ENCODE results near the gene COL4A2.

GRCh38 chr13:110394371-110394841 is 87.3 kb downstream of the COL4A2 start:
- TF ChIP-seq, protein P1, sequence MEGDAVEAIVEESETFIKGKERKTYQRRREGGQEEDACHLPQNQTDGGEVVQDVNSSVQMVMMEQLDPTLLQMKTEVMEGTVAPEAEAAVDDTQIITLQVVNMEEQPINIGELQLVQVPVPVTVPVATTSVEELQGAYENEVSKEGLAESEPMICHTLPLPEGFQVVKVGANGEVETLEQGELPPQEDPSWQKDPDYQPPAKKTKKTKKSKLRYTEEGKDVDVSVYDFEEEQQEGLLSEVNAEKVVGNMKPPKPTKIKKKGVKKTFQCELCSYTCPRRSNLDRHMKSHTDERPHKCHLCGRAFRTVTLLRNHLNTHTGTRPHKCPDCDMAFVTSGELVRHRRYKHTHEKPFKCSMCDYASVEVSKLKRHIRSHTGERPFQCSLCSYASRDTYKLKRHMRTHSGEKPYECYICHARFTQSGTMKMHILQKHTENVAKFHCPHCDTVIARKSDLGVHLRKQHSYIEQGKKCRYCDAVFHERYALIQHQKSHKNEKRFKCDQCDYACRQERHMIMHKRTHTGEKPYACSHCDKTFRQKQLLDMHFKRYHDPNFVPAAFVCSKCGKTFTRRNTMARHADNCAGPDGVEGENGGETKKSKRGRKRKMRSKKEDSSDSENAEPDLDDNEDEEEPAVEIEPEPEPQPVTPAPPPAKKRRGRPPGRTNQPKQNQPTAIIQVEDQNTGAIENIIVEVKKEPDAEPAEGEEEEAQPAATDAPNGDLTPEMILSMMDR (IDR thresholded peaks at IDR 0.05) = no peak
- no peak for TF ChIP-seq POLR2A (IDR thresholded peaks at IDR 0.05)
